ENCODE results near the gene MALL. TPM values are rescaled to one million over a fixed set of nuclear protein-coding genes. Genes with fewer than 3 reads are reported as not detected.

Gene MALL
- total and polyA plus RNA-seq, 2 of the 13 experiments (the other 11 are each of a cell fraction or from before 2014, with no cell fraction given), result not detected

DNA sequence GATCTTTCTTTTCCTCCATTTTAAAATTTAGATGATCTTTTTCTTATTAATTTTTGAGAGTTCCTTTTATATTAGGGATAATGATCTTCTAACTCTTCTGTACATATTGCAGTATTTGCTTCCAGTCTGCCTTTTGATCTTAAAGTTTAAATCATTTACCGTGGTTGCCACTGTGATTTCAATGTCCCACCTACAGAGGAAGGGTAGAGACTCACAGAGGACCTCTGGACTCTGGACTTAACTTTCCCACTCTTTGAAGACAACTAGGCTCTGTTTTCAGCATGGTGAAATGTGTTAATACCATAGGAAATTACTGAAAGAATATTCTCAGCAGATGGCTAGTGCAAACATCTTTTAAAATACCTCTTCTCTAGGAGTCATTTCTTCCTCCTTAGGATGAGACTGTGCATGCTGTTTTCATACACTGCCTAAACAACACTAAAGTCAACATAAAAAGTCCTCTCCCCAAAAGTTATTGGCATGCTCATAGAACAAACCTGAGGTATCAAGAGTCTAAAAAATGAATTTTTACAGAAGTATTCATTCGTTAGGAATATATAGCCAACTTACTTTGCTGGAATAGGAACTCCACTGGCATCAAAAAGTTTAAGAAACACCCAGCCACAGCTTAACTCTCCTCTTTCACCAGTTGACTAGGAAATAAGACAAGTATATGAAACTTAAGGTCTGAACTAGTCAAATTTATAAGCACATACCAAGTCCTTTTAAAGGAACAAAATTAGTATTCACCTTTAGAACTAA is 30.7 kb upstream of the MALL start (continued):
- TF ChIP-seq, protein P1, sequence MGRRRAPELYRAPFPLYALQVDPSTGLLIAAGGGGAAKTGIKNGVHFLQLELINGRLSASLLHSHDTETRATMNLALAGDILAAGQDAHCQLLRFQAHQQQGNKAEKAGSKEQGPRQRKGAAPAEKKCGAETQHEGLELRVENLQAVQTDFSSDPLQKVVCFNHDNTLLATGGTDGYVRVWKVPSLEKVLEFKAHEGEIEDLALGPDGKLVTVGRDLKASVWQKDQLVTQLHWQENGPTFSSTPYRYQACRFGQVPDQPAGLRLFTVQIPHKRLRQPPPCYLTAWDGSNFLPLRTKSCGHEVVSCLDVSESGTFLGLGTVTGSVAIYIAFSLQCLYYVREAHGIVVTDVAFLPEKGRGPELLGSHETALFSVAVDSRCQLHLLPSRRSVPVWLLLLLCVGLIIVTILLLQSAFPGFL (CRISPR knock-in tag; IDR thresholded peaks at IDR 0.05), result no peak
- TF ChIP-seq TP53 (CRISPR knock-in tag; conservative IDR thresholded peaks at IDR 0.05) (no peak), DNMT3B (CRISPR knock-in tag; conservative IDR thresholded peaks at IDR 0.05) (no peak), PTBP1 (IDR thresholded peaks at IDR 0.05; ENCODE audit: low read depth, low read length, poor library complexity, severe bottlenecking) (no peak), NFKBIZ (CRISPR knock-in tag; IDR thresholded peaks at IDR 0.05) (no peak), ZNF143 (CRISPR knock-in tag; IDR thresholded peaks at IDR 0.05) (no peak), ZNF44 (CRISPR knock-in tag; IDR thresholded peaks at IDR 0.05) (no peak), ZNF772 (CRISPR knock-in tag; IDR thresholded peaks at IDR 0.05) (no peak), NFIC (IDR thresholded peaks at IDR 0.05; ENCODE audit: low read length) (peak; percentile 71), ZNF558 (CRISPR knock-in tag; IDR thresholded peaks at IDR 0.05; ENCODE audit: borderline replicate concordance) (no peak), CHD2 (IDR thresholded peaks at IDR 0.05; ENCODE audit: low read depth, low read length) (no peak), TAF15 (IDR thresholded peaks at IDR 0.05; ENCODE audit: low read depth, low read length, poor library complexity, severe bottlenecking) (no peak), ZNF776 (CRISPR knock-in tag; IDR thresholded peaks at IDR 0.05) (no peak), POLR2G (IDR thresholded peaks at IDR 0.05; ENCODE audit: low read depth, low read length) (no peak), SRF (IDR thresholded peaks at IDR 0.05; ENCODE audit: low read depth, low read length) (no peak), ISX (CRISPR knock-in tag; conservative IDR thresholded peaks at IDR 0.05) (no peak), ZNF3 (CRISPR knock-in tag; IDR thresholded peaks at IDR 0.05) (no peak), ZFY (CRISPR knock-in tag; IDR thresholded peaks at IDR 0.05) (no peak), STAG1 (CRISPR knock-in tag; IDR thresholded peaks at IDR 0.05) (0 out of 2 replicates have a peak, but pooled peaks have one; percentile 6), ZNF773 (CRISPR knock-in tag; IDR thresholded peaks at IDR 0.05; ENCODE audit: borderline replicate concordance) (no peak), HIVEP1 (CRISPR knock-in tag; IDR thresholded peaks at IDR 0.05) (no peak), ZBTB21 (CRISPR knock-in tag; IDR thresholded peaks at IDR 0.05) (no peak), MTF2 (CRISPR knock-in tag; IDR thresholded peaks at IDR 0.05; ENCODE audit: borderline replicate concordance) (no peak), PCBP2 (optimal IDR thresholded peaks at IDR 0.05; ENCODE audit: low read depth, low read length, poor library complexity, severe bottlenecking) (no peak), ZNF567 (CRISPR knock-in tag; IDR thresholded peaks at IDR 0.05; ENCODE audit: borderline replicate concordance) (no peak)
- TF ChIP-seq, protein P2, sequence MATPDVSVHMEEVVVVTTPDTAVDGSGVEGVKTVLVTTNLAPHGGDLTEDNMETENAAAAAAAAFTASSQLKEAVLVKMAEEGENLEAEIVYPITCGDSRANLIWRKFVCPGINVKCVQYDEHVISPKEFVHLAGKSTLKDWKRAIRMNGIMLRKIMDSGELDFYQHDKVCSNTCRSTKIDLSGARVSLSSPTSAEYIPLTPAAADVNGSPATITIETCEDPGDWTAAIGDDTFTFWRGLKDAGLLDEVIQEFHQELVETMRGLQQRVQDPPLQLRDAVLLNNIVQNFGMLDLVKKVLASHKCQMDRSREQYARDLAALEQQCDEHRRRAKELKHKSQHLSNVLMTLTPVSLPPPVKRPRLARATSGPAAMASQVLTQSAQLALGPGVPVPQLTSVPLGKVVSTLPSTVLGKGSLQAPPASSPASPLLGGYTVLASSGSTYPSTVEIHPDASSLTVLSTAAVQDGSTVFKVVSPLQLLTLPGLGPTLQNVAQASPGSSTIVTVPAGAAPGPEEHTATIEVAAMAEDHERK (CRISPR knock-in tag; IDR thresholded peaks at IDR 0.05; ENCODE audit: low read depth), result no peak
- TF ChIP-seq, protein P3, sequence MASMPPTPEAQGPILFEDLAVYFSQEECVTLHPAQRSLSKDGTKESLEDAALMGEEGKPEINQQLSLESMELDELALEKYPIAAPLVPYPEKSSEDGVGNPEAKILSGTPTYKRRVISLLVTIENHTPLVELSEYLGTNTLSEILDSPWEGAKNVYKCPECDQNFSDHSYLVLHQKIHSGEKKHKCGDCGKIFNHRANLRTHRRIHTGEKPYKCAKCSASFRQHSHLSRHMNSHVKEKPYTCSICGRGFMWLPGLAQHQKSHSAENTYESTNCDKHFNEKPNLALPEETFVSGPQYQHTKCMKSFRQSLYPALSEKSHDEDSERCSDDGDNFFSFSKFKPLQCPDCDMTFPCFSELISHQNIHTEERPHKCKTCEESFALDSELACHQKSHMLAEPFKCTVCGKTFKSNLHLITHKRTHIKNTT (CRISPR knock-in tag; IDR thresholded peaks at IDR 0.05), result no peak
- TF ChIP-seq, protein P4, sequence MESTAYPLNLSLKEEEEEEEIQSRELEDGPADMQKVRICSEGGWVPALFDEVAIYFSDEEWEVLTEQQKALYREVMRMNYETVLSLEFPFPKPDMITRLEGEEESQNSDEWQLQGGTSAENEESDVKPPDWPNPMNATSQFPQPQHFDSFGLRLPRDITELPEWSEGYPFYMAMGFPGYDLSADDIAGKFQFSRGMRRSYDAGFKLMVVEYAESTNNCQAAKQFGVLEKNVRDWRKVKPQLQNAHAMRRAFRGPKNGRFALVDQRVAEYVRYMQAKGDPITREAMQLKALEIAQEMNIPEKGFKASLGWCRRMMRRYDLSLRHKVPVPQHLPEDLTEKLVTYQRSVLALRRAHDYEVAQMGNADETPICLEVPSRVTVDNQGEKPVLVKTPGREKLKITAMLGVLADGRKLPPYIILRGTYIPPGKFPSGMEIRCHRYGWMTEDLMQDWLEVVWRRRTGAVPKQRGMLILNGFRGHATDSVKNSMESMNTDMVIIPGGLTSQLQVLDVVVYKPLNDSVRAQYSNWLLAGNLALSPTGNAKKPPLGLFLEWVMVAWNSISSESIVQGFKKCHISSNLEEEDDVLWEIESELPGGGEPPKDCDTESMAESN (CRISPR knock-in tag; conservative IDR thresholded peaks at IDR 0.05), result no peak
